Activated naive CD4-positive, alpha-beta T cell treated with anti-CD3 and anti-CD28 coated beads for 36 hours (primary cell): ENCODE data around the gene KRTAP19-3. TPM values are rescaled to one million over a fixed set of nuclear protein-coding genes. Genes with fewer than 3 reads are reported as not detected.

Experiments used
- CTCF ChIA-PET: fragments of 350-600 bp; sonication (Branson Sonifier 250); formaldehyde crosslinking; loops from one replicate; lab custom pipeline; 2021; ENCODE audit warnings: antibody characterized with exemption; lab: Charles Lee
- DNase-seq: peaks from one replicate; pipeline ENCODE4 v3.0.0-alpha.2; 2020
- H3K27ac Mint-ChIP-seq: one replicate; pipeline ENCODE4 v1.8.0; 2021; ENCODE audit warnings: mild to moderate bottlenecking, mixed read lengths
- H3K27me3 Mint-ChIP-seq: one replicate; pipeline ENCODE4 v1.8.0; 2021; ENCODE audit warnings: low read depth, mixed read lengths
- H3K36me3 Mint-ChIP-seq: one replicate; pipeline ENCODE4 v1.8.0; 2021; ENCODE audit warnings: low read depth, mixed read lengths
- H3K4me1 Mint-ChIP-seq: one replicate; pipeline ENCODE4 v1.8.0; 2021; ENCODE audit warnings: low read depth, mixed read lengths
- H3K4me3 Mint-ChIP-seq: one replicate; pipeline ENCODE4 v1.8.0; 2021; ENCODE audit warnings: mild to moderate bottlenecking, moderate library complexity, mixed read lengths
- H3K9me3 Mint-ChIP-seq: one replicate; pipeline ENCODE4 v1.8.0; 2021; ENCODE audit warnings: mixed read lengths
- intact Hi-C: fragments of 100-400 bp; cut with micrococcal nuclease; formaldehyde crosslinking; loops from one replicate; pipeline ENCODE4 v1.15.1; 2023
- total RNA-seq, 2 experiments: library from RNA; stranded (reverse); gene quantifications; one replicate each; pipeline ENCODE4 v1.2.3, GENCODE V29; 2021

The KRTAP19-3 gene
- total RNA-seq, 2 experiments from 2014 or later: not detected

GRCh38 chr21:30468900-30469714, 22.7 kb downstream of the KRTAP19-3 start:
- intact Hi-C loops: no loop called here
- H3K27ac Mint-ChIP-seq: no peak overlapping the region
- no peak for DNase-seq
- peaks cover 8% of the 10 kb centered on the region for H3K27me3 Mint-ChIP-seq
- CTCF ChIA-PET: no interaction called here
- no peaks in the 10 kb centered on the region for H3K9me3 Mint-ChIP-seq
- H3K4me3 Mint-ChIP-seq: no peak overlapping the region
- no peaks in the 10 kb centered on the region for H3K4me1 Mint-ChIP-seq
- H3K36me3 Mint-ChIP-seq: no peaks in the 10 kb centered on the region

GRCh38 chr21:30463713-30464112, 28.1 kb downstream of the KRTAP19-3 start:
- Mint-ChIP-seq H3K4me3 (no peak overlapping the region), H3K27me3 (peaks cover 5% of the 10 kb centered on the region), H3K27ac (no peak overlapping the region), H3K9me3 (no peaks in the 10 kb centered on the region), H3K4me1 (no peaks in the 10 kb centered on the region), H3K36me3 (no peaks in the 10 kb centered on the region)
- no peak for DNase-seq
- intact Hi-C loops: no loop called here
- CTCF ChIA-PET: no interaction called here

GRCh38 chr21:30448514-30448913, 43.3 kb downstream of the KRTAP19-3 start:
- H3K4me3 Mint-ChIP-seq: no peak overlapping the region

GRCh38 chr21:30447056-30447455, 44.8 kb downstream of the KRTAP19-3 start:
- DNase-seq: no peak
- CTCF ChIA-PET: interaction anchor here (1.6 kb wide), 1 partner anchor 10 kb away, joined by 6 read pairs; no protein-coding TSS in a partner anchor
- Mint-ChIP-seq H3K27me3 (peaks cover 14% of the 10 kb centered on the region), H3K4me3 (no peak overlapping the region), H3K27ac (no peak overlapping the region), H3K4me1 (peaks cover 2% of the 10 kb centered on the region), H3K9me3 (no peaks in the 10 kb centered on the region), H3K36me3 (no peaks in the 10 kb centered on the region)
- intact Hi-C loops: no loop called here

More at GRCh38 chr21:30448514-30448913, 43.3 kb downstream of the KRTAP19-3 start:
- no peaks in the 10 kb centered on the region for H3K36me3 Mint-ChIP-seq
- peaks cover 2% of the 10 kb centered on the region for H3K4me1 Mint-ChIP-seq
- intact Hi-C loops: no loop called here
- CTCF ChIA-PET: interaction anchor here (1.6 kb wide), 1 partner anchor 12 kb away, joined by 6 read pairs; no protein-coding TSS in a partner anchor
- H3K9me3 Mint-ChIP-seq: no peaks in the 10 kb centered on the region
- H3K27me3 Mint-ChIP-seq: peaks cover 14% of the 10 kb centered on the region
- no peak overlapping the region for H3K27ac Mint-ChIP-seq
- DNase-seq: no peak

- no peak overlapping the region for H3K4me3 Mint-ChIP-seq
- peaks cover 16% of the 10 kb centered on the region for H3K27me3 Mint-ChIP-seq
- no peaks in the 10 kb centered on the region for H3K9me3 Mint-ChIP-seq
- intact Hi-C loops: no loop called here
- CTCF ChIA-PET: no interaction called here
- DNase-seq: no peak
- no peaks in the 10 kb centered on the region for H3K36me3 Mint-ChIP-seq
- H3K4me1 Mint-ChIP-seq: peaks cover 2% of the 10 kb centered on the region
- no peak overlapping the region for H3K27ac Mint-ChIP-seq
Observed at GRCh38 chr21:30444204-30444603, 47.6 kb downstream of the KRTAP19-3 start.

GRCh38 chr21:30443226-30443625, 48.6 kb downstream of the KRTAP19-3 start:
- no peaks in the 10 kb centered on the region for H3K36me3 Mint-ChIP-seq
- no peak overlapping the region for H3K4me3 Mint-ChIP-seq
- H3K27ac Mint-ChIP-seq: no peak overlapping the region
- peaks cover 16% of the 10 kb centered on the region for H3K27me3 Mint-ChIP-seq
- CTCF ChIA-PET: no interaction called here
- intact Hi-C loops: no loop called here
- H3K4me1 Mint-ChIP-seq: peaks cover 2% of the 10 kb centered on the region
- H3K9me3 Mint-ChIP-seq: no peaks in the 10 kb centered on the region
- DNase-seq: no peak

Other genes starting within 250 kb of the KRTAP19-3 start
- not detected for gene KRTAP24-1, start 209.1 kb downstream of the KRTAP19-3 start, total RNA-seq
- gene KRTAP25-1, start 202.5 kb downstream of the KRTAP19-3 start, total RNA-seq: not detected
- not detected for gene KRTAP26-1, start 171.7 kb downstream of the KRTAP19-3 start, total RNA-seq
- gene KRTAP27-1, start 154.3 kb downstream of the KRTAP19-3 start, total RNA-seq: not detected
- not detected for gene KRTAP23-1, start 143.4 kb downstream of the KRTAP19-3 start, total RNA-seq
- not detected for gene KRTAP13-2, start 119.7 kb downstream of the KRTAP19-3 start, total RNA-seq
- gene KRTAP13-1, start 96.0 kb downstream of the KRTAP19-3 start, total RNA-seq: not detected
- not detected for gene KRTAP13-3, start 66.1 kb downstream of the KRTAP19-3 start, total RNA-seq
- not detected for gene KRTAP13-4, start 61.8 kb downstream of the KRTAP19-3 start, total RNA-seq
- gene KRTAP15-1, start 51.7 kb downstream of the KRTAP19-3 start, total RNA-seq: not detected
- gene KRTAP19-1, start 11.6 kb downstream of the KRTAP19-3 start, total RNA-seq: not detected
- gene KRTAP19-2, start 4.6 kb downstream of the KRTAP19-3 start, total RNA-seq: not detected
- gene KRTAP19-4, start 5.2 kb upstream of the KRTAP19-3 start, total RNA-seq: not detected
- gene KRTAP19-5, start 10.1 kb upstream of the KRTAP19-3 start, total RNA-seq: not detected
- not detected for gene KRTAP19-6, start 49.9 kb upstream of the KRTAP19-3 start, total RNA-seq
- gene KRTAP19-7, start 69.3 kb upstream of the KRTAP19-3 start, total RNA-seq: not detected
- gene KRTAP22-2, start 98.4 kb upstream of the KRTAP19-3 start, total RNA-seq: not detected
- not detected for gene KRTAP6-3, start 100.4 kb upstream of the KRTAP19-3 start, total RNA-seq
- gene KRTAP6-2, start 106.9 kb upstream of the KRTAP19-3 start, total RNA-seq: not detected
- not detected for gene KRTAP22-1, start 109.1 kb upstream of the KRTAP19-3 start, total RNA-seq
- not detected for gene KRTAP6-1, start 121.9 kb upstream of the KRTAP19-3 start, total RNA-seq
- not detected for gene KRTAP20-1, start 124.4 kb upstream of the KRTAP19-3 start, total RNA-seq
- gene KRTAP20-4, start 128.6 kb upstream of the KRTAP19-3 start, total RNA-seq: not detected
- gene KRTAP20-2, start 143.2 kb upstream of the KRTAP19-3 start, total RNA-seq: not detected
- not detected for gene KRTAP20-3, start 150.9 kb upstream of the KRTAP19-3 start, total RNA-seq
- not detected for gene KRTAP21-3, start 226.8 kb upstream of the KRTAP19-3 start, total RNA-seq